ENCODE results near the gene SPACA4. TPM values are rescaled to one million over a fixed set of nuclear protein-coding genes. Genes with fewer than 3 reads are reported as not detected.

Gene SPACA4
- total and polyA plus RNA-seq, 10 donors: not detected

GRCh38 chr19:48603449-48603848 lies 3.1 kb upstream of the SPACA4 start:
- Histone ChIP-seq H3K9me3 (no peaks in the 10 kb centered on the region), H3K4me1 (peaks cover 0 to under 1% (median 0%) of the 10 kb centered on the region in 6 donors), H3K27ac (no peak overlapping the region), H3K27me3 (replicated peaks in 1 of 7) (peaks cover 0 to 22% (median 0%) of the 10 kb centered on the region in 7 donors), H3K4me3 (no peak overlapping the region), H3K36me3 (no peaks in the 10 kb centered on the region)
- intact Hi-C loops (cut with DNase I; ENCODE audit: low total_unique reads): no loop called here
- TF ChIP-seq POLR2AphosphoS5 (IDR thresholded peaks at IDR 0.05) (no peak), POLR2A (IDR thresholded peaks at IDR 0.05) (no peak), CTCF (IDR thresholded peaks at IDR 0.05 in 8 of 11, conservative IDR thresholded peaks at IDR 0.05 in 3 of 11) (no peak)
- WGBS, 5 donors: 89 to 96% (median 93%) methylated on average over 31 to 39 of the region's 39 CpGs
- no peak for DNase-seq

- WGBS, 5 donors: 88 to 97% (median 90%) methylated on average over 9 of the region's 9 CpGs
- intact Hi-C loops (cut with DNase I; ENCODE audit: low total_unique reads): no loop called here
Measured at GRCh38 chr19:48603850-48604249, 2.7 kb upstream of the SPACA4 start.

GRCh38 chr19:48607359-48607755 lies 815 bp downstream of the SPACA4 start:
- no peak overlapping the region for H3K4me3 ChIP-seq
- no peaks in the 10 kb centered on the region for H3K9me3 ChIP-seq
- no peak overlapping the region for H3K27ac ChIP-seq
- no peaks in the 10 kb centered on the region for H3K27me3 ChIP-seq (replicated peaks in 1 of 7)
- 89 to 97% (median 90%) methylated on average over 7 of the region's 7 CpGs for WGBS, 5 donors
- no peaks in the 10 kb centered on the region for H3K36me3 ChIP-seq
- peaks cover 0 to 10% (median 4%) of the 10 kb centered on the region in 6 donors for H3K4me1 ChIP-seq
- TF ChIP-seq POLR2AphosphoS5 (IDR thresholded peaks at IDR 0.05): no peak
- intact Hi-C loops (cut with DNase I; ENCODE audit: low total_unique reads): no loop called here
- DNase-seq: no peak

More at GRCh38 chr19:48603850-48604249, 2.7 kb upstream of the SPACA4 start:
- no peak overlapping the region for H3K4me3 ChIP-seq
- H3K9me3 ChIP-seq: no peaks in the 10 kb centered on the region
- no peak overlapping the region for H3K27ac ChIP-seq
- TF ChIP-seq POLR2A (IDR thresholded peaks at IDR 0.05) (no peak), POLR2AphosphoS5 (IDR thresholded peaks at IDR 0.05) (no peak), CTCF (IDR thresholded peaks at IDR 0.05 in 8 of 11, conservative IDR thresholded peaks at IDR 0.05 in 3 of 11) (no peak)
- peaks cover 0 to 5% (median 1%) of the 10 kb centered on the region in 6 donors for H3K4me1 ChIP-seq
- H3K36me3 ChIP-seq: no peaks in the 10 kb centered on the region
- peaks cover 0 to 18% (median 0%) of the 10 kb centered on the region in 7 donors for H3K27me3 ChIP-seq (replicated peaks in 1 of 7)
- no peak for DNase-seq

- 6 to 19% (median 11%) methylated on average over 9 of the region's 9 CpGs for WGBS, 5 donors
- Histone ChIP-seq H3K36me3 (no peaks in the 10 kb centered on the region), H3K4me1 (peaks cover 0 to 10% (median 4%) of the 10 kb centered on the region in 6 donors), H3K9me3 (no peaks in the 10 kb centered on the region), H3K4me3 (peak overlapping the region in 1 of 8 donors; percentile 21), H3K27me3 (replicated peaks in 1 of 7) (no peaks in the 10 kb centered on the region), H3K27ac (peak overlapping the region in 1 of 8 donors; percentile 33)
- intact Hi-C loops (cut with DNase I; ENCODE audit: low total_unique reads): no loop called here
- peak; percentile 16 to 74 (median 55) for TF ChIP-seq CTCF (IDR thresholded peaks at IDR 0.05 in 8 of 11, conservative IDR thresholded peaks at IDR 0.05 in 3 of 11)
- no peak for TF ChIP-seq POLR2AphosphoS5 (IDR thresholded peaks at IDR 0.05)
- DNase-seq: peak; percentile 83
Measured at GRCh38 chr19:48608798-48609263, 2.3 kb downstream of the SPACA4 start.

All from spleen (tissue), 11 donors.